Measurements from ENCODE around the gene ARPC4. TPM values are rescaled to one million over a fixed set of nuclear protein-coding genes. Genes with fewer than 3 reads are reported as not detected.

Gene ARPC4
- polyA plus RNA-seq, 3 donors from 2014 or later, result 378 to 470 (median 428) TPM

DNA sequence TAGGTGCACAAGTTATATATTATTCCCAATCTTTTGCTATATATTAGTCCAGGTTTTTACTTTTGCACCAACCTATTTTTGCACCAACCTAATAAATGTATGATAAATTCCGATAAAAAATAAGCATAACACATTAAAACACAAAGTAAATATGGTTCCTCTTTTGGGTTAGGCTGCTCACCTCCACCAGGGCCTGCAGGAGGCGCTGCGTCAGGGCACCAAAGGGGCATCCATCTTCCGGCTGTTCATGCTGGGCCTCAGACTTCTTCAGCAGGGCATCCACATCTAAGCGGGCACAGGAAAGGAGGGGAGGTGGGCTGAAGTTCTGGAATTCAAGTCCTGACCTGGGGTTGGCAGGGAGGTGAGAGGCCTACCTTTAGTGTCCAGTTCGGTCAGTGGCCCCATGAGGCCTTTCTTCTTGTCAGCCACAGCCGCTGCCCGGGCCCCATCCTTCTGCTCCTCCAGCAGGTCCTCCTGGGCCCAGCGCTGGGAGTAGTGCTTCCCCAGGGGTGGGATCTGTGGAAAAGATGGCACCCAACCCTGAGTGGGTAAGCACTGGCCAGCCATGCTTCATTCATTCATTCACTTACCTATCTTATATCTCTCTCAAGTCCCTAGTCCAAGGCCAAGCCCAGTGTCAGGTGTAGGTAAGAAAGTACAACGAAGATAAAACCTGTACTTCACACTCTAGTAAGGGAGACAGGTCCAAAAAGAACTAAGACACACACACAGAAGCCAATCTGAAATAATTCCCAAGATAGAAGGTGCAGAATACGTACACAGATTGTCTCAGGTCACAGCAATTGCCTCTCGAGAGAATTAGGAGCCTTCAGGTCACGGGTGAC, 5.8 kb upstream of the ARPC4 start:
- Mint-ChIP-seq H3K36me3 (peaks cover 24 to 54% (median 30%) of the 10 kb centered on the region in 3 donors), H3K9me3 (no peaks in the 10 kb centered on the region), H3K4me1 (peaks cover 41 to 45% of the 10 kb centered on the region in 2 donors), H3K4me3 (no peak overlapping the region), H3K27ac (peak overlapping the region in 4 of 6 donors; percentile 33 to 66 (median 48)), H3K27me3 (ENCODE audit: low read depth in 3 of 3) (peaks cover 0 to 3% (median 0%) of the 10 kb centered on the region in 3 donors)
- no peak for DNase-seq

DNA sequence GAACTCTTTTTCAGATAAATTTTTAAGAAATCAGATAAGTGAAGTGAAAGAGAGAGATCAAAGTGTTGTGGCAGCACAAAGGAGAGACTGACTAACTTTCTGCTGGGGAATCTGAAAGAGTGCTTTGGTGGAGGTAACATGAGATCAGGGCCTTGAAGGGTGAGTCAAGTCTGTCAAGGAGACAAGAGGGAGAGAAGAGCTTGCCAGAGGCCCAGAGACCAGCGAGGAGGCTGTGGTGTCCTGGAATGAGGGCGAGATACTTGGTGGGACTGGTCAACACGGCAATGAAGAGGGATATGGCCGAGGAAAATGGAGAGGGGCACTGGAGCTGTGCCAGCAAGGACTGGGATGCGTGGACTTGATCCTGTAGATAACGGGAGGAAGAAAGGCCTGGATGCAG, 5.2 kb upstream of the ARPC4 start:
- peaks cover 35 to 39% of the 10 kb centered on the region in 2 donors for H3K4me1 Mint-ChIP-seq
- no peak overlapping the region for H3K4me3 Mint-ChIP-seq
- H3K36me3 Mint-ChIP-seq, result peaks cover 24 to 48% (median 30%) of the 10 kb centered on the region in 3 donors
- peaks cover 4 to 5% (median 4%) of the 10 kb centered on the region in 3 donors for H3K27me3 Mint-ChIP-seq (ENCODE audit: low read depth in 3 of 3)
- no peaks in the 10 kb centered on the region for H3K9me3 Mint-ChIP-seq
- H3K27ac Mint-ChIP-seq, result peak overlapping the region in 5 of 6 donors; percentile 33 to 66 (median 53)
- DNase-seq, result no peak

DNA sequence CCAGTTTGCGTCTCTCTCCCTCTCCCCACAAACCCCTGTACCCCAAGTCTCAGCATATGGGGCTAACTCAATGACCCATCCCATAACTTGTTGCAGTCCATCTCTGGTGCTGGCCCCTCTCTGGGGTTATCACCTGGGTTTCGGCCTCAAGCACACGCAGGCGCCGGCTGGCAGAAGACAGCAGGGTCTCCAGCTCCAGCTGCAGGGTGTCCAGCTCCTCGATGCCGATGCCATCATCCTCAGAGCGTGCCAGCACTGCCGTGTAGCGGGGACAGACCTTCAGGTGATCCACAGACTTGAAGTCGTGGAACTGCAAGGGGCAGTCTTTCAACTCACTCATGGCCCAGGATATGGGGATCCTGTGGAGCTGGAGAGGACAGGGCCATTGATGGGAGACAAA, 1.8 kb upstream of the ARPC4 start:
- Mint-ChIP-seq H3K4me1 (peaks cover 58 to 60% of the 10 kb centered on the region in 2 donors), H3K36me3 (peaks cover 17 to 39% (median 21%) of the 10 kb centered on the region in 3 donors)

DNA sequence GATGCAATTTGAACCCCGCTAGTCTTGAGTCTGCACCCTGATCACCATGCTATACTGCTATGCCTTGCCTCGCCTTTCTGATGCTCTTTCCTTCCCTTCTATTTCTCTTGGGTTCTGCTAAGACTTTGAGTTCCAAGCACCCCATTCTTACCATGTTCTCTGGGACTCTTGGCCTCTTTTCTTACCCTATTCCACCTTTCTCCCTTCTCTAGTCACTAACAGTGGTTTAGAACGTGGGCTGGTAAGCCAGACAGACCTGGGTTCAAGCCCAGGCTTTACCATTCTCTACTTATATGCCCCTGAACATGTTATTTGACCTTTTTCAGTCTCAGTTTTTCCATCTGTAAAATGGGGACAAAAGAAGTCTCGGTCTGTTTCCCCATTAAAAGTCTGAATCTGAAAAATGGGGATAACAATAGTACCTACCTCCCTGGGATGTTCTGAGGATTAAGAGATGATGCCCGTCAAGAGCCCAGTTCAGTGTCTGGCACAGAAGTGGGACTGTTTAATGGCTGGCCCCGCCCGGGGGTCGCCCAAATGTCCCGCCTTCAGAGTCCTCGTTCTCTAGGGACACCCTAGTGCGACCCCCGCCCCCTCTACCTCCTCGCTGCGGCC, 985 bp upstream of the ARPC4 start:
- no peak for DNase-seq
- Mint-ChIP-seq H3K4me1 (peaks cover 62 to 65% of the 10 kb centered on the region in 2 donors), H3K4me3 (peak overlapping the region; percentile 95 to 100 (median 98)), H3K27ac (peak overlapping the region; percentile 97 to 100 (median 98)), H3K36me3 (peaks cover 15 to 33% (median 19%) of the 10 kb centered on the region in 3 donors), H3K27me3 (ENCODE audit: low read depth in 3 of 3) (peaks cover 5 to 13% (median 11%) of the 10 kb centered on the region in 3 donors), H3K9me3 (no peaks in the 10 kb centered on the region)

More for the DNA sequence above, 1.8 kb upstream of the ARPC4 start:
- no peaks in the 10 kb centered on the region for H3K9me3 Mint-ChIP-seq
- DNase-seq, result no peak
- H3K27ac Mint-ChIP-seq, result peak overlapping the region; percentile 97 to 100 (median 98)
- H3K4me3 Mint-ChIP-seq, result peak overlapping the region; percentile 95 to 100 (median 98)
- peaks cover 5 to 13% (median 11%) of the 10 kb centered on the region in 3 donors for H3K27me3 Mint-ChIP-seq (ENCODE audit: low read depth in 3 of 3)

DNA sequence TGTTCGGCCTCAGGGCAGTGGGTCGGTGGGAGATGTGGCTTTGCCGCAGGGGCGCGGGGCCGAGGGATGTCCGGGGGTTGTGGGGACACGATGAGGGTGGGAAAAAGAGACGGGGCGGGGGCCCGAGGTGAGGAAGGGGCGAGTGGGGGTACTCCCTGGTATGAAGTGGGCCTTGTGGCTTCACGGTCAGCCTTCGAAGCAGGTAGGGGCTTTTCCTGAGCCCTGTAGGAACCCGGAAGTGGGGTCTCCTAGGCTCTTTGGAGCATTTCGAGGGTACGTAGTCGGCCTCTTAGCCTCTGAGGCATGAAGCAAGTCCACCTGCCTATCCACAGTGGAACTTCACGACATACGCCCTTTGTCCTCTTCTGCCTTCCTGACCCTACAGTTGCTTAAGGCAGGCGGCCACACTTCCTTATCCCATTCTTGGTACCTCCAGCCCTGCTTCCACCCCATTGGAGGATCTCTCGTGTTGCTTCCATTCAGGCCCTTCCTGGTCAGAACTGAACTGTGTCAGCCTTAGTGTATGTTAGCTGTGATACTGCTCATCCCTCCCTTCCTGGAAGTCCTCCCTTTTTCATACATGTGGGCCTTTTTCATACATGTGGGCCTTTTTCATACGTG, 389 bp downstream of the ARPC4 start:
- Mint-ChIP-seq H3K36me3 (peaks cover 13 to 31% (median 22%) of the 10 kb centered on the region in 3 donors), H3K9me3 (no peaks in the 10 kb centered on the region), H3K4me1 (peaks cover 69 to 71% of the 10 kb centered on the region in 2 donors), H3K4me3 (peak overlapping the region; percentile 95 to 100 (median 98)), H3K27ac (peak overlapping the region; percentile 97 to 100 (median 98)), H3K27me3 (ENCODE audit: low read depth in 3 of 3) (peaks cover 3 to 13% (median 11%) of the 10 kb centered on the region in 3 donors)
- DNase-seq, result peak in 2 of 3 donors; percentile 34 to 41

DNA sequence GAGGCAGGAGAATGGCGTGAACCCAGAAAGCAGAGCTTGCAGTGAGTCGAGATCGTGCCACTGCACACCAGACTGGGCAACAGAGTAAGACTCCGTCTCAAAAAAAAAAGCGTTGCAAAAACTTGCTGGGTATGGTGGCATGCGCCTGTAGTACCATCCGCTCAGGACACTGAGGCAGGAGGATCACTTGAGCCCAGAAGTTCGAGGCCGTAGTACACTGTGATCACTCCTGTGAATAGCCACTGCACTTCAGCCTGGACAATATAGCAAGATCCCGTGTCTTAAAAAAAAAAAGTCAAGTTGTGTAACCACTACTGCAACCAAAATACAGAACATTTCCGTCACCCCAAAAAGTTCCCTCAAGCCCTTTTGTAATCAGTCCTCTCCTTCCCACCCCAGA, 1.5 kb downstream of the ARPC4 start:
- Mint-ChIP-seq H3K4me1 (peaks cover 66 to 73% of the 10 kb centered on the region in 2 donors), H3K27me3 (ENCODE audit: low read depth in 3 of 3) (peaks cover 3 to 13% (median 11%) of the 10 kb centered on the region in 3 donors), H3K27ac (peak overlapping the region; percentile 70 to 100 (median 84)), H3K36me3 (peaks cover 9 to 27% (median 17%) of the 10 kb centered on the region in 3 donors), H3K9me3 (no peaks in the 10 kb centered on the region), H3K4me3 (peak overlapping the region; percentile 95 to 100 (median 98))
- DNase-seq, result no peak

- H3K4me1 Mint-ChIP-seq, result peaks cover 68 to 74% of the 10 kb centered on the region in 2 donors
- peaks cover 8 to 26% (median 11%) of the 10 kb centered on the region in 3 donors for H3K36me3 Mint-ChIP-seq
- peak overlapping the region; percentile 32 to 91 (median 76) for H3K27ac Mint-ChIP-seq
- peaks cover 3 to 13% (median 11%) of the 10 kb centered on the region in 3 donors for H3K27me3 Mint-ChIP-seq (ENCODE audit: low read depth in 3 of 3)
- H3K9me3 Mint-ChIP-seq, result no peaks in the 10 kb centered on the region
- no peak for DNase-seq
- H3K4me3 Mint-ChIP-seq, result peak overlapping the region; percentile 65 to 89 (median 79)
Observed at GRCh38 chr3:9795207-9795606, 2.3 kb downstream of the ARPC4 start.

DNA sequence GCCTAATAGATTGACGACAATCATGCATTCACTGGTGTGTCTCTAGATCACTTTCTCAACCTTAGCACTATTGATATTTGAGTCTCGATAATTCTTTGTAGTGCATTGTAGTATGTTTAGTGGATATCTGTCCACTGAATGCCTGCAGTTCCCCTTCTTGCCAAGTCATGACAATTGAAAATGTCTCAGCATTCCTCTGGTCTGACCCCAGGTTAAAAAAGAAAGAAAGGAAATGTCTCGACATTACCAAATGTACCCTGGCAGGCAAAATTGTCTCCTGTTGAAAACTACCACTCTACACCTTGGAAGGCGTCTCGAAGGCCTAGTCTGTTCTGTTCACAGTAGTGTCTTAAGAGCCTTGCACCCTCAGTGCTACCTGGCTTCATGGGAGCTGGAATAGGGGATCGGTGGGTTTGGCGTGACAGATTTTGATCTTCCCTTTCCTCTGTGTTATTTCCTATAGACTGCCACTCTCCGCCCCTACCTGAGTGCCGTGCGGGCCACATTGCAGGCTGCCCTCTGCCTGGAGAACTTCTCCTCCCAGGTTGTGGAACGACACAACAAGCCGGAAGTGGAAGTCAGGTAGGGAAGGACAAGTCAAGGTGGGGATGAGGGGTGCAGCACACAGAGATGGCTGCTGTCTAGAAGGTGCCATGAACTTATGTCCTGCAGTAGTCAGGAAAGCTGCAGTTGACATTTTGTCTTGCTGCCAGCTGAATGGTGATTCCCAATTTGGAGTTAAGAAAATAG, 4.5 kb downstream of the ARPC4 start:
- Mint-ChIP-seq H3K36me3 (peaks cover 5 to 34% (median 11%) of the 10 kb centered on the region in 3 donors), H3K9me3 (no peaks in the 10 kb centered on the region), H3K27ac (peak overlapping the region in 4 of 6 donors; percentile 27 to 72 (median 52)), H3K4me1 (peaks cover 48 to 55% of the 10 kb centered on the region in 2 donors), H3K27me3 (ENCODE audit: low read depth in 3 of 3) (peaks cover 3 to 11% (median 10%) of the 10 kb centered on the region in 3 donors), H3K4me3 (no peak overlapping the region)
- DNase-seq, result no peak

GRCh38 chr3:9800529-9800928, 7.6 kb downstream of the ARPC4 start:
- Mint-ChIP-seq H3K4me1 (peaks cover 30 to 55% of the 10 kb centered on the region in 2 donors), H3K4me3 (no peak overlapping the region), H3K36me3 (peaks cover 15 to 47% (median 36%) of the 10 kb centered on the region in 3 donors), H3K27me3 (ENCODE audit: low read depth in 3 of 3) (peaks cover 0 to 3% (median 0%) of the 10 kb centered on the region in 3 donors), H3K9me3 (no peaks in the 10 kb centered on the region), H3K27ac (peak overlapping the region in 2 of 6 donors; percentile 34 to 45)
- DNase-seq, result no peak

DNA sequence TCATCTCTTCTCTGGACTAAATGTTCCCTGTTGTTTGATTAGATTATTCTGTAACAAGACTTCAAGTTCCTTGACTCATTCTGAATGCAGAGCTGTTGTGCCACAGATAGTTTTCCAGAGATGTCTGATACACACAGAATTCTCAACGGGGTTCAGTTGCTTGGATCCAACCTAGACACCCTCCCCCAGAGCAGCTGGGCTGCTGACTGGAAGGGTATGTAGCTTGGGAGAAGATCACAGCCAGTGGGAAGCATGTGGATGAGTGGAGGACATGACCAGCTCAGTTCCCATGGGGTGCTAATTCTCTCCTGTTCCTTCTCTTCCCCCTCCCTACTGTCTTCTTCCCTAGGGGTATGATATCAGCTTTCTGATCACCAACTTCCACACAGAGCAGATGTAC, 10.6 kb downstream of the ARPC4 start:
- no peak overlapping the region for H3K4me3 Mint-ChIP-seq
- DNase-seq, result no peak
- H3K27ac Mint-ChIP-seq, result peak overlapping the region in 5 of 6 donors; percentile 24 to 76 (median 71)
- peaks cover 0 to 6% (median 0%) of the 10 kb centered on the region in 3 donors for H3K27me3 Mint-ChIP-seq (ENCODE audit: low read depth in 3 of 3)
- H3K4me1 Mint-ChIP-seq, result peaks cover 25 to 53% of the 10 kb centered on the region in 2 donors
- no peaks in the 10 kb centered on the region for H3K9me3 Mint-ChIP-seq
- H3K36me3 Mint-ChIP-seq, result peaks cover 9 to 45% (median 30%) of the 10 kb centered on the region in 3 donors

GRCh38 chr3:9804996-9805395, 12.1 kb downstream of the ARPC4 start:
- no peak overlapping the region for H3K4me3 Mint-ChIP-seq
- no peaks in the 10 kb centered on the region for H3K9me3 Mint-ChIP-seq
- peaks cover 33 to 59% of the 10 kb centered on the region in 2 donors for H3K4me1 Mint-ChIP-seq
- H3K27me3 Mint-ChIP-seq (ENCODE audit: low read depth in 3 of 3), result peaks cover 0 to 11% (median 5%) of the 10 kb centered on the region in 3 donors
- DNase-seq, result no peak
- peaks cover 9 to 40% (median 30%) of the 10 kb centered on the region in 3 donors for H3K36me3 Mint-ChIP-seq
- peak overlapping the region in 1 of 6 donors; percentile 48 for H3K27ac Mint-ChIP-seq

- H3K4me1 Mint-ChIP-seq, result peaks cover 41 to 68% of the 10 kb centered on the region in 2 donors
- no peaks in the 10 kb centered on the region for H3K9me3 Mint-ChIP-seq
- H3K4me3 Mint-ChIP-seq, result no peak overlapping the region
- peaks cover 9 to 34% (median 30%) of the 10 kb centered on the region in 3 donors for H3K36me3 Mint-ChIP-seq
- no peak for DNase-seq
- H3K27me3 Mint-ChIP-seq (ENCODE audit: low read depth in 3 of 3), result peaks cover 0 to 13% (median 5%) of the 10 kb centered on the region in 3 donors
- peak overlapping the region in 3 of 6 donors; percentile 7 to 61 (median 51) for H3K27ac Mint-ChIP-seq
Observed at GRCh38 chr3:9806137-9806536, 13.3 kb downstream of the ARPC4 start.

Measured in immature natural killer cell (primary cell).